AG04450 (cell line): ENCODE results near the gene BPIFB6. TPM values are rescaled to one million over a fixed set of nuclear protein-coding genes. Genes with fewer than 3 reads are reported as not detected.

Source experiments
- CTCF ChIA-PET: fragments of 300-600, 350-600 bp; formaldehyde crosslinking; extraction: SDS; loops from one replicate; lab custom pipeline; 2022; ENCODE audit warnings: antibody characterized with exemption, inconsistent platforms; lab: Charles Lee
- POLR2A ChIA-PET: fragments of 350-600 bp; formaldehyde crosslinking; extraction: SDS; loops from one replicate; lab custom pipeline; 2021; ENCODE audit warnings: antibody characterized with exemption, inconsistent platforms; lab: Yijun Ruan, JAX
- DNase-seq: peaks from one replicate; pipeline ENCODE4 v3.0.0-alpha.2; 2011; ENCODE audit warnings: low read depth, low spot score
- H3K27ac ChIP-seq: one replicate; pipeline ENCODE4 v1.5.1; 2012; ENCODE audit warnings: low read depth, low read length, control low read depth
- H3K27me3 ChIP-seq: one replicate; pipeline ENCODE4 v1.6.0; 2012; ENCODE audit warnings: low read length; ENCODE audit not compliant: control insufficient read depth, insufficient read depth
- H3K4me3 ChIP-seq: 2 replicates; pipeline ENCODE4 v1.5.1; 2011; ENCODE audit warnings: mild to moderate bottlenecking, low read depth, low read length, control low read depth
- H3K9me3 ChIP-seq: 2 replicates; pipeline ENCODE4 v1.5.1; 2012; ENCODE audit warnings: low read length; ENCODE audit not compliant: control insufficient read depth, insufficient read depth
- polyA plus RNA-seq: library from polyadenylated mRNA; depleted of rRNA; stranded (reverse); fragments of >200 nt; gene quantifications from 2 replicates; pipeline ENCODE4 v1.2.3, GENCODE V29; 2011
- TF ChIP-seq, protein P1 (sequence below): IDR thresholded peaks from 2 replicates; pipeline ENCODE4 v1.5.1; 2011; ENCODE audit warnings: low read depth, low read length, control low read depth, inconsistent platforms

Gene BPIFB6
- polyA plus RNA-seq, 1 experiment = not detected

DNA sequence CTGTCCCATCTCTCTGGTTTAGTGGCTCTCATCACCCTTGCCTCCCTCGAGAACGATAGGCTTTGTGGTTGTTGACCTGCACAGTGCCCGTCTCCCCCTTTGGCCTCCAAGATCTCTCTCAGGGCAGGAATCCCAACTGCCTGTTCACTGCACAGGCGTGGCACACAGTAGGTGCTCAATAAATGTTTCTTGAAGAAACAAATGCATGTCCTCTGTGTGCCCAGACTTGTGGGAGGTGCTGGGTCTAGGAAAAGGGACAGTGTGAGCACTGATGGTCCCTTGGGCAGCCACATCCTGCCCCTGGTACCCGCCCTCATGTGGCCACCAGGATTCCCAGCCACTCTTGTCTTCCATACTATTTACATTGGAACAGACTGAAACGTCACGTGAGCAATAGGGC is 2.6 kb upstream of the BPIFB6 start:
- POLR2A ChIA-PET = no interaction called here
- H3K9me3 ChIP-seq = no peaks in the 10 kb centered on the region; the same call in 1 of the 2 replicates

DNA sequence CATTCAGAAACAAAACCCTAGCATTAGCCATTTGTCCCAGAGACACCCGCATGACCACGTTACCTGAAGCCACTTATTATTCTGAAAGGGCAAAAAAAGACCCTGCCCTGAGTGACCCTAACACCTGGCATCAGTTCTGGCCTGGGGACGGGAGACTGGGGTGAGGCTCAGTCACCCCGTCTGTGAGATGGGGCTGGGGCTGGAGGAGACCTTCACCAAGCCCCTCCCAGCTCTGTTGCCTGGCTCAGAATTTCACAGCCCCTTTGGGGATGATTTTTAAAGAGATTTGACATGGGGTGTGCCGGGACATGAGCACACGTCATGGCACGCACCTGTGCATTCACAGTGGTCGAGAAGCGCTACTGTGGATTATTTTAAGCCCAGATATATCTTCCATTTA is 1.4 kb upstream of the BPIFB6 start:
- TF ChIP-seq, protein P1, sequence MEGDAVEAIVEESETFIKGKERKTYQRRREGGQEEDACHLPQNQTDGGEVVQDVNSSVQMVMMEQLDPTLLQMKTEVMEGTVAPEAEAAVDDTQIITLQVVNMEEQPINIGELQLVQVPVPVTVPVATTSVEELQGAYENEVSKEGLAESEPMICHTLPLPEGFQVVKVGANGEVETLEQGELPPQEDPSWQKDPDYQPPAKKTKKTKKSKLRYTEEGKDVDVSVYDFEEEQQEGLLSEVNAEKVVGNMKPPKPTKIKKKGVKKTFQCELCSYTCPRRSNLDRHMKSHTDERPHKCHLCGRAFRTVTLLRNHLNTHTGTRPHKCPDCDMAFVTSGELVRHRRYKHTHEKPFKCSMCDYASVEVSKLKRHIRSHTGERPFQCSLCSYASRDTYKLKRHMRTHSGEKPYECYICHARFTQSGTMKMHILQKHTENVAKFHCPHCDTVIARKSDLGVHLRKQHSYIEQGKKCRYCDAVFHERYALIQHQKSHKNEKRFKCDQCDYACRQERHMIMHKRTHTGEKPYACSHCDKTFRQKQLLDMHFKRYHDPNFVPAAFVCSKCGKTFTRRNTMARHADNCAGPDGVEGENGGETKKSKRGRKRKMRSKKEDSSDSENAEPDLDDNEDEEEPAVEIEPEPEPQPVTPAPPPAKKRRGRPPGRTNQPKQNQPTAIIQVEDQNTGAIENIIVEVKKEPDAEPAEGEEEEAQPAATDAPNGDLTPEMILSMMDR = no peak
- H3K27me3 ChIP-seq = peaks cover 3% of the 10 kb centered on the region
- ChIA-PET POLR2A (interaction anchor here (0.6 kb wide), 1 partner anchor 124 kb away, joined by 4 read pairs; no protein-coding TSS in a partner anchor), CTCF (interaction anchor here (0.6 kb wide), 1 partner anchor 530 kb away, joined by 7 read pairs; no protein-coding TSS in a partner anchor)
- H3K4me3 ChIP-seq = no peak overlapping the region
- DNase-seq = no peak
- no peaks in the 10 kb centered on the region; the same call in 1 of the 2 replicates for H3K9me3 ChIP-seq
- no peak overlapping the region for H3K27ac ChIP-seq

More for the DNA sequence above, 2.6 kb upstream of the BPIFB6 start:
- H3K27ac ChIP-seq = no peak overlapping the region
- peaks cover 3% of the 10 kb centered on the region for H3K27me3 ChIP-seq
- TF ChIP-seq, protein P1 = no peak
- H3K4me3 ChIP-seq = no peak overlapping the region
- CTCF ChIA-PET = no interaction called here
- DNase-seq = no peak

DNA sequence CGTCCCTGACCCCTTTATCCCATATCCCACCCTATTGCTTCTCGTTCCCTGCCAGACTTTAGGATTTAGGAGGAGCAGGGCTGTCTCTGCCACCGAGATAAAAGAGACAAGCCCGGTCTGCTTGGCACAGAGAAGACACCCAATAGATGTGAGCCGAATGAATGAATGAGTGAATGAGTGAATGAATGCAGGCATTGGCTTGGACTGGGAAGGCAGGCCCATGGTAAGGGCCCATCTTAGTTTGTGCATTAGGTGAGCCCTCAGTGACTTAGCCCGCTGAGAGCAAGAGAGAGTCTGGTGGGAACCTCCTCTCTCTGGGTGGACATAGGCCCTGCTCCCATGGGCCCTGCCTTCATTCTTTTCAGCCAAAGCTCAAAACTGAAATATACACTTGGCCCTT is 879 bp upstream of the BPIFB6 start:
- DNase-seq = no peak
- H3K27me3 ChIP-seq = peaks cover 3% of the 10 kb centered on the region

DNA sequence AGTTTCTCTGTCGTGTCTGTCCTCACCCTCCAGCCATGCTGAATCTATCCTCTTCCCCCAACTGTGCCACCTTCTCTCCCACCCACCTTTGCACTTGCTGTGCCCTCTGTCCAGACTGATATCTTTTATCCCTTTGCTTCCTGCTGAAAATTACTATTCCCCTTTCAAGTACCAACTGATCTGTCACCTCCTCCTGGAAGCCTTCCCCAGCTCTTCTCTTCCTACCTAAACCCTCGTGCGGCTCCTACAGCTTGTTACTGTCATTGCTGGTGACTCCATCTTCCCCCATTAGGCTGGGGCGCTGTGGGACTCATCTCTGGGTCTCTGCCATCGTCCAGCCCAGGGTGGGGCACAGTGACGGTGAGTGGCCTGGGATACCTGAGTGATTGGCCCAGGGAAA is 1.1 kb downstream of the BPIFB6 start:
- POLR2A ChIA-PET = no interaction called here
- Histone ChIP-seq H3K9me3 (no peaks in the 10 kb centered on the region; the same call in 1 of the 2 replicates), H3K27ac (no peak overlapping the region), H3K4me3 (no peak overlapping the region), H3K27me3 (no peaks in the 10 kb centered on the region)
- CTCF ChIA-PET = no interaction called here
- TF ChIP-seq, protein P1 = no peak
- DNase-seq = no peak

More for the DNA sequence above, 879 bp upstream of the BPIFB6 start:
- Histone ChIP-seq H3K9me3 (no peaks in the 10 kb centered on the region; the same call in 1 of the 2 replicates), H3K4me3 (no peak overlapping the region), H3K27ac (no peak overlapping the region)
- TF ChIP-seq, protein P1 = no peak
- POLR2A ChIA-PET = no interaction called here
- CTCF ChIA-PET = no interaction called here

DNA sequence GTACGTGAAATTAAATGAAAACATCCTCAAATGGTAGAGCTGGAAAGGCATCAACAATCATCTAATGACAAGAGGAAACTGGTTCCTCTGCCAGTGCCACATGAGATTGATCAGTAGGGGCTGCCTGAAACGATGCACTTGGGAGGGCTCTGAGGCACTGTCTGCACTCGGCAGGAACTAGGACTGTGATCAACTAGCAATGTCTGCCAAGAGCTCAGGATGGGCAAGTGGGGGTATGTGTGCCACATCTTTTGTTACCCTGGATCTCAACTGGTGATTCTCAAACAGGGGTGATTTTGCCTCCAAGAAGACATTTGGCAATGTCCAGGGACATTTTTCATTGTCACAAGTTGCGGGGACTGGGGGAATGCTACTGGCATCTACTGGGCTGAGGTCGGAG is 1.9 kb downstream of the BPIFB6 start:
- CTCF ChIA-PET = no interaction called here

More for the DNA sequence above, 1.9 kb downstream of the BPIFB6 start:
- no peak overlapping the region for H3K27ac ChIP-seq
- H3K9me3 ChIP-seq = no peaks in the 10 kb centered on the region
- no peak for DNase-seq
- TF ChIP-seq, protein P1 = no peak
- no peaks in the 10 kb centered on the region for H3K27me3 ChIP-seq
- POLR2A ChIA-PET = no interaction called here
- H3K4me3 ChIP-seq = no peak overlapping the region
